HG03135 (cell line): ENCODE data around the gene RANBP9.

ENCODE experiments used
- ATAC-seq: cut with Tn5 transposase; IDR thresholded peaks from one replicate; pipeline ENCODE4 v1.9.1; 2021; ENCODE audit warnings: mild to moderate bottlenecking, moderate library complexity; ENCODE audit not compliant: unreplicated experiment

Gene RANBP9

DNA sequence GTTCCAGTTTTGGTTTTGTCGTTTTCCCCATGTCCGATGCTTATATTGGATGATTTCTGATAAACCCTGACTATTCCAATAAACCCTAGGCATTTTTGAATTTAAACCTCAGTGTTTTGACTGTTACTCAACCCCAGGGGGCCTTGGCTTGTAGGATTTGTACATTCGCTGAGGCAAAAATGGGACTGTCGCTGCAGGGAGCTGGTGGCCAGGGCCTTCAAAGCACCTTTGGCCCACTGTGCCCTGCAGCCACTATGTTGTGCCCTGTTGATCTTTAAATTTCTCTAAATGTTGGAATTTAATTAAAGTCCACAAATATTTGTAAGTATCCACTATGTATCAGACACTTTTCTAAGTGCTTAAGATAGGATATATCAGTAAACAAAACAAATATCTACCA is 106.0 kb downstream of the RANBP9 start:
- no peak for ATAC-seq

DNA sequence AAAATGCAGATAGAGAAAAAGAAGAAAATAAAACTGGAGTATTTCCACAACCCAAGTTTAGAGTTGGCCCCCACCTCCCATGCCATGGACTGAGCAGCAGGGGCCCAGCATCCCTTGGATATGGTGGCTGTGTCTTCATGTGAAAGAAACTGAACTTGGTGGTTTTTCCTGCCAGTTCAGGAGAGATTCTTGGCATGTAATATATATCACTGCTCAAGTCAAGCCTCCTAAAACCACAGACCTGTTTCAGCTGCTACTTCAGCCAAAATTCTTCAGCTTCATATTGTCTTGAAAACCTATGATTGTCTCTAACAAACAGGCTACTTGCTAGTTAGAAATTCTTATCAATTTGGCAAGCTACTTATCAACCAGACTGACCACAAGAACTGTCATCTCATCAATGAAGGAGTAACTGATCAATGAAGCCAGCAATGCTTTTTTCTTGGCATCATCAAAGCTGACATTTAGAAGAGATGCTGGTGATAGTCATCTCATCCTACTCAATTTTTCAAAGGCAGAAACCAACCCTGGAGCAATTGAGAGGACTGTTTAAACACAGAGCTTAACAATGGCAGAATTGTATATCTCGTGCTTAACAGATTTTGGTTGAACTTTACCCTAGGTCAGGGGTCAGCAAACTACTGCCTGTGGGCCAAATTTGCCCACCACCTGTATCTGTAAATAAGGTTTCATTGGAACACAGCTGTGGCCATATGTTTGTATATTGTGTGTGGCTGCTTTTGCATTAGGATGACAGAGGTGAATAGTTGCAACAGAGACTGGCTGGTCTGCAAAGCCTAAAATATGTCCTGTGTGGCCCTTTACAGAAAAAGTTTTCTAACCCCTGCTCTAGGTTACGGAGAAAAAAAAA is 106.9 kb downstream of the RANBP9 start:
- no peak for ATAC-seq

DNA sequence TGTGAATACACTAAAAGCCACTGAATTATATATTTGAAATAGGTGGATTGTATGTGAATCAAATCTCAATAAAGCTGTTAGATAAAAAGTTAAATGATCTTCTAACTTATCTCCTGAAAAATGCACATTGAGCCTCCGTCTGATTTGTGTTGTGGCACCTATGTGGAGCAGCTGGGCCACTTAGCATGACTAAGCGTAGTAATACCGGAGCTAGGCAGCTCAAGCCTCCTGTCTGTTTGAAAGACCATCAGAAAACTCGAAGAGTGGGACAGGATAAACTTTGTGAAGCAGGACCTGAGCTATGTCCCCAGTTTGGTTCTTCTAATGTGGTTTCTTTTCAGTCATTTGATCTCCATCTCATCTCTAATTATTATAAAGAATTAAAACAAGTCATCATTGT is 107.5 kb downstream of the RANBP9 start:
- no peak for ATAC-seq

DNA sequence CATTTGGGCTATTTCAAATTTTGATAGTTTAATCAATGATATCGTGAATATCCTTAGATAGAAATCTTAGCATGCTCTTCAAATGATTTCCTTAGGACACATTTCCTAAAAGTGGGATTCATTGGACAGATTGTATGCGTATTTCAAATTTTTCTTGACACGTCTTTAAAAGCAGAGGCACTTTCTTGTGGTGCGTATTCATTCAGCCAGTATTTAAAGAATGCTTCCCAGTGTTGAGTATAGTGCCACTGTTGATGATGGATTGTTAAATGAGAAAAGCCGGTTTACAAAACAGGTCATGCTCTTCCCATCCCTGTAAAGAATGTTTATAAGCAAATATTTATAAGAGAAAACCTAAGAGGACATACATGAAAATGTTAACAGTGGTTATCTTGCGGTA is 111.6 kb downstream of the RANBP9 start:
- no peak for ATAC-seq

DNA sequence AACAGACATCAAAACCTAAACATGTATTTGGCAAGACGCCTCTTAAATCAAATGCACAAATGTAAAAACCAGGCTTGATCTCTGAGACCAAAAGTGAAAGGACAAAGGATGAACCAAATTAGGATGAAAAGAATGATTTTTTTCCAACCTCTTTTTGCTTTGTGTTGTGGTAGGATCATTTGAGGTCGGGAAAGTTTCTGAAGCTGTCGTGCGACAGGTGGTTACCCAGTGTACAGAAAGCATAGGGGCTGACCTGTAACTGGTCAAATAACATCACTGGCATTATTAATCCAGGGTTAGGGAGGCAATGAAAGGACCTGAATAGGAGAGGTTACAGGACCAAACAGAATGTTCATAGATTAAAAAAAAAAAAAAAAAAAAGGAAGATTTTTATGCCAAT is 114.6 kb downstream of the RANBP9 start:
- no peak for ATAC-seq

DNA sequence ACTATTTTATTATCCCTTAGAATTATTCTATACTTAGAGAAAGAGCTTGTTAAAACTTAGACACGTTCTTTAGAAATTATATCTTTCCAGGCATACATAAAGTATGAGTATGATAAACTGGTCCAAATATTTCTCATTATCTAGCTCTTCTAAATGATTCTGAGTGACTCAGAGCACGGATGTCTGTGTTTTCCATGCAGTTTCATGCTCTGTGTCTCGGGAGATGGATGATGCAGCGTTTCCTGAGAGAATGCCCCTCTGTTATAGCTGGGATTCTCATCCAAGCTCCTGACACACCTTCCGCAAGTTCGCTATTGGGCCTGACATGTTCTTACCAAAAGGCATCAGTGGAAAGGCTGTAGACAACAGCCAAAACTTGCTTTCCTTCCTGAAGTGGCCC is 117.9 kb downstream of the RANBP9 start:
- no peak for ATAC-seq

DNA sequence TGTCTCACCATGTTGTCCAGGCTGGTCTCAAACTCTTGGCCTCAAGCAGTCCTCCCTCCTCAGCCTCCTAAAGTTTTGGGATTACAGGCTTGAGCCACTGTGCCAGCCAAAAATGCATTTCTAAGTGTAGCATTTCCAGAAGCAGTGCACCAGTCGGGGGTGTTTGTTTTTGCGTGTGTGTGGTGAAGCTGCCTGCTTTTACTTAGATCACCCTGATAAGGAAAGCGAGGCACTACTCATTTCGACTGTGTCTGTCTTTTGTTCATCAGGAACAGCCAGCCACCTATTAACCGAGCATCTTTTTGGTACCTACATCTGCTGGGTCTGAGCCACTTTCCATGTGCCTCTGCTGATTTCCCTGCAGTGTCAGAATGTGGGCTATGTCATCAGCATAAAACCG is 118.5 kb downstream of the RANBP9 start:
- ATAC-seq = no peak

DNA sequence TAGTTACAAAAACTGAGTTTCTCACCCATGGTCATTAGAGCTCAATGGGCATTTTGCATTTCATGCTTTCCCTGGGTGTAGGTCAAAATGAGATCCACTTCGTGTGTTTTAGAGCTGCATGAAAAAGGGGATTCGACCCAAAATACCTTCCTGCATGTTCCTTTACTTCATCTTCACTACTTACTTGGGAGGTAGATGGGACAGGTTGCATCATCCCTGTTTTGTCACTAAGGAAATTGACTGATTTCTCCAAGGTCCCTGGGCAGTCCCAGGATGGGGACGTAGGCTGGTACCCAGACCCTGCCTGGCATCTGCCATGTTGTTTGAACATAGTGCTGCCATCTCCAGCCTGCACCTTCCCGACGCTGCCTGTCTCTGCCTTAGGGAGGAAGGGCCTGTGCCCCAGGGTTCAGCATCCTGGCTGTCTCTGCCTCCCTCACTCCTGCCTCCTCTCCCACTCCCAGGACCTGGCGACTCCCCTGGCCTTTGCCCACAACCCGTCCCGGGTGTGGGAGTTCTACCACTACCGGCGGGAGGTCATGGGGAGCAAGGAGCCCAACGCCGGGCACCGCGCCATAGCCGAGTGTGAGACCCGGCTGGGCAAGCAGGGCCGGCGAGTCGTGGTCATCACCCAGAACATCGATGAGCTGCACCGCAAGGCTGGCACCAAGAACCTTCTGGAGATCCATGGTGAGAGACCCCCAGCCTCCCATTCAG is 120.3 kb downstream of the RANBP9 start:
- no peak for ATAC-seq

DNA sequence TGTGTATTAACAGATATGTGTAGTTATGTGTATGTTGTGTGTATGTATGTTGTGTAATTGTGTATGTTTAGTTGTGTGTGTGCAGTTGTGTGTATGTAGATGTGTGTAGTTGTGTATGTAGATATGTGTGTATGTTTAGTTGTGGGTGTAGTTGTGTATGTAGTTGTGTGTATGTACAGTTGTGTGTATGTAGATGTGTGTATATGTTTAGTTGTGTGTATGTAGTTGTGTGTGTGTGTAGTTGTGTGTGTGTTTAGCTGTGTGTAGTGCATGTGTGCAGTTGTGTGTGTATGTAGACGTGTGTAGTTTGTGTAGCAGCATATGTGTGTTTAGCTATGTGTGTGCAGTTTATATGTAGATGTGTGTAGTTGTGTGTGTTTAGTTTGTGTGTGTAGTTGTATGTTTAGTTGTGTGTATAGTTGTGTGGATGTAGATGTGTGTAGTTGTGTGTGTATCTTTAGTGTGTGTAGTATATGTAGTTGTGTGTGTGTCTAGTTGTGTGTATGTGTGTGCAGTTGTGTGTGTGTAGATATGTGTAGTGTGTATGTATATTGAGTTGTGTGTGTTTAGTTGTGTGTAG is 121.0 kb downstream of the RANBP9 start:
- no peak for ATAC-seq

DNA sequence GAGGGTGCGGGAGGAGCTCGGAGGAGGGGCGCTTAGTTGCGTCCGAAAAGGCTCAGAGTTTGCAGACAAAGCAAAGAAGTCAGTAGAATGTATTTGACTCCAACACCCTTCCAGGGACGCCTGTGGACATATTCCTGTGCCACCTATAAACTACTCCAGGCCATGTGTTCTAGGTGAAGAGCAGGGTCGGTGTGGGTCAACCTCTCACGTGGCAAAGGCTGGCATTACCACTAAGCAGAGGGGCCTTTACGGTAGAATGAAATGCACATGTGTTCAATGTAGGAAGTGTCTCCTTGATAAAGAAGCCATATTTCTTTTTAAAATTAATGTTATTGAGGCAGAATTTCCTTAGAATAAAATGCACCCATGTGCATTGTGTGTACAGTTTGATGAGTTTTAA is 121.8 kb downstream of the RANBP9 start:
- ATAC-seq = no peak

DNA sequence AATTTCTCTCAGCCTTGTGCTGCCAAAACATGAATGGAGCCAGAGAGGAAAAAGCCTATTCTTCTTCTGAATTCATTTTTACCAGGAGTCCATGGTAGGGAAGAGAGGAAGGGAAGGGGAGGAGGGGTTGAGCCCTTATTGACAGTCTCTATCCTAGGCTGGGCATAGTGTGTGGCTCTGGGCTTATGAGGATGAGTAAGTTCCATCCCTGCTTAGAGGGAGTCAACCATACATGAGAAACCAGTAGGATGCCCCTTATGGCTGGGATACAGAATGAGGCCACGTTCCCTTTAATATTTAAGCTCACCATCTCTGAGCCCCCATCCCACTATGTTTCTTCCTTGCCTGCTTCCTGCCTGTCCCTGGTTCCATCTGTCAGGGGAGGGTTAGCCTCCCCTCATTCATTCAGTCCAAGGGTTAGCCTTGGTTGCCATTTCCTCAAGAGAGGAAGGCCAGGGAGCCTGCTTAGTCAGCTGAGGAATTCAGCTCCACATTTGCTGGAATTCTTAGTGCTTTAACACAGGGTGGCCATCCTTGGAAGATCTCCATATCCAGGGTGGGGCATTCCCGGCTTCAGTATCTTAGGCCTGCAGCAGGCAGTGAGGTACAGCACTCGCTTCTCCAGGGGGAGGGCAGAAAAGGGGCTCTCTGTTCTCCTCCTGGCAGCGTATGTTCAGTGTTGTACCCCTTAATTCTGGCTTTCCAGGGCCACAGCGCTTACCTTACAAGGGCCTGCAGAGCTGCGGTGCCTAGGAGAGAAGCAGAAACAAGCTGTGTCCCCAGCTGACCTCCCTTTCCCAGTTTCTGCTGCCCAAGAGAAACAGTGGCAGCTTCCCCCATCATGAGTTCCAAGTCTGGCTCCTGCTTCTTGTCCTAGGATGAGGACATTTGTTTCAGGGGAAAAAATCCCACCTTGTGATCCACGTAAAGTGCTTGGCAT is 124.8 kb downstream of the RANBP9 start:
- ATAC-seq = no peak

DNA sequence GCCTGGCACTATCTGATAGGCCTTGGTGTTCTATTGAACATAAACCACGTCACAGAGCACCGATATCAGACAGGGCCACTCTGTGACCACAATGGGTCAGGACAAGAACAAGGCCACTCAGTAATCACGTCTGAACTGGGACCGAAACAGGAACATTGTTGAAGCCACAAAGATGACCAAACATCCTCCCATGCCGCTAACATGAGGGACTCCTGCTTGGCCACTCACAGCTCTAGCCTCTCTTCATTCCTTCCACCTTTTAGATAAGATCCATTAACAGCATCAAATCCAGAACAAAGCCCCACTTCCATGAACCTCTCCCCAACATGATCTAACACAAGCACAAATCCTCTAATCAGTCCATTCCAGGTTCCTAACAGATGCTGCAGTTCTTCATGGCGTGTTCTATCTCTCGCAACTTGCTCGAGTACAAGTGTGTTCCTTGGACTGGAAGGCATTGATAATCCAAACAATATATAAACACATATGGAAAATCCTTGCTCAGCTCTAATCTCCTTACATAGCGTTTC is 129.9 kb downstream of the RANBP9 start:
- no peak for ATAC-seq

DNA sequence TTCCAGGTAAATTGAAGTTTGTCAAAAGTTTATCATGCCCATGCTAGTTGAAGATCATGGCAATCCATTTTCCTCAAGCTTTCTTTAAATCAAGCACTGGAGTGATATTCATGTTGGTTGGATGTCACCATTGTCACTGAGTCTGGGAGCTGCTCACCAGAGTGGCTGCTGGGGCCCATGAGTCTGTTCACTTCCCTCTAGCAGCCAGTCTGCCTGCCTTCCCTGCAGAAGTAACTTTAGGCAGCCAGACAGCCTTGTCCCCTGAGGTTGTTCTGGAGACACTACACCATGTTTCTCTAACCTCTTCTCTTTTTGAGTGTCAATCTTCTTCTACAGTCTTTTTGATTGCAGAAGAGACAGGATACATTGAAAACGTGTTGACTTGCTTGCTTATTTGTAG is 131.7 kb downstream of the RANBP9 start:
- ATAC-seq = no peak

DNA sequence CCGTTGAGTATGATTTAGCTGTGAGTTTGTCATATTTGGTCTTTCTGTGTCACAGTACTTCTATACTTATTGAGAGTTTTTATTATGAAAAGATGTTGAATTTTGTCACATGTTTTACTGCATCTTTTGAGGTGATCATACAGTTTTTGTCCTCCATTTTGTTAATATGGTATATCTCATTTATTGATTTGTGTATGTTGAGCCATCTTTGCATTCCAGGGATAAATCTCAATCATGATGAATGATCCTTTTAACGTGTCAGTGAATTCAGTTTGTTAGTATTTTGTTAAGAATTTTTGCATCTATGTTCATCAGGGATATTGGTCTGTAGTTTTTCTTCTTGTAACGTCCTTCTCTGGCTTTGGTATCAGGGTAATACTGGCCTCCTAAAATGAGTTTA is 133.7 kb downstream of the RANBP9 start:
- ATAC-seq = no peak

DNA sequence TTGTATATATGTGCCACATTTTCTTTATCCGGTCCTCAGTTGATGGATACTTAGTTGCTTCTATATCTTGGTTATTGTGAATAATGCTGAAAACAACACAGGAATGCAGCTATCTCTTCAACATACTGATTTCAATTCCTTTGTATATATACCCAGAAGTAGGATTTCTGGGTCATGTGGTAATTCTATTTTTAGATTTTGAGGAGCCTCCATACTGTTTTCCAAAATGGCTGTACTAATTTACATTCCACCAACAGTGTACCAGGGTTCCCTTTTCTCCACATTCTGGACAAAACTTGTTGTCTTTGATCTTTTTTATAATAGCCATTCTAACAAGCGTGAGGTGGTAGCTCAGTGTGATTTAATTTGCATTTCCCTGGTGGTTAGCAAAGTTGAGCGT is 135.6 kb downstream of the RANBP9 start:
- no peak for ATAC-seq

DNA sequence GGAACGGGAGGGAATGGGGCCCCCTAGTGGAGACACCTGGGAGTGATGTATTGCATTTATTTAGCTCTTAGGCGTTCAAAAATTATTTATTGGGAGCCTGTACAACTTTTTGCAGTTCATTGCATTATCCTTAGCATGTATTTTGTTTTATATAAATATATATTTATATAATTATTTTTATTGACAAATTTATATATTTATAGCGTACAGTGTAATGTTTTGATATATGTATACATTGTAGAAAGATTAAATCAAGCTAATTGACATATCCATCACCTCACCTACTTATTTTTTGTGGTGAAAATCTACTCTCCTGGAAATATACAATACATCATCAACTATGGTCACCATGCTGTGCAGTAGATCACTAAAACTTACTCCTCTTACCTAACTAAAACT is 136.3 kb downstream of the RANBP9 start:
- ATAC-seq = no peak

DNA sequence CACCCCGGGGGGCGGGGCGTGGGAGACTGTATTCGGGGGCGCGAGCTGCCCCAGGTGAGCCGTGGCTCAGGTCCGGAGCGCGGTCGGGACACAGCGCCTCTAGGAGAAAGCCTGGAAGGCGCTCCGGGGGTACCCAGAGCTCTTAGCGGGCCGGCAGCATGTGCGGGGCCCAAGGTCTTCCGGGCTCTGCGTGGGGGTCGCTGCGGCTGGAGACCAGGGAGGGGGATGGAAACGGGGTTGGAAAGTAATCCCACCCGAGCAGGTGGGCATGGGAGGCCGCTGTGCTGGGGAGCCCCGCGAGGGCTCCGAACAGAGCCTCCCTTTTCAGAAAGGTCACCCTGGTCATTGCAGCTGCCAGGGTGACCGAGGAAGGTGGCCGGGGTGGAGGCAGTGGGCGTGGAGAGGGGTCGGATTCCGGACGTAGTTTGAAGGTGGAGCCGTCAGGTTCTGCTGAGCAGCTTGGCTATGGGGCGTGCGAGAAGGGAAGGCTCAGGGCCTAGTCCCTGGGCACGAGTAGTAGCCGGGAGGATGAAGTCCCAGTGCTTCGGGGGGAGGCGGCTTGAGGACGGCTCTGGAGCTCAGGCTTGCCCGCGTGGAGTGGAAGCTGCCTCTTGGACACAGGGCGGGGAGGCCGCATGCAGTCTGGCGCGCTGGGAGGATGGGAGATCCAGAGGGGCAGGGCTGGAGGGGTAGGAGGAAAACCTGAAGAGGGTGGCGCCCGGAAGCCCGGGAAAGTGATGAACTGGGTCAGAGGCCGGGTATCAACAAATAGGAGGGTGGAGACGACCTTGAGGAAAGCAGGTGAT is 136.9 kb downstream of the RANBP9 start, which contains the start of gene SIRT5:
Gene SIRT5 (plus strand): TSS at position 31 of the 806 bp plus-strand sequence. CDS start 9,510 bp downstream, outside the sequence.
- ATAC-seq = peak; percentile 71

DNA sequence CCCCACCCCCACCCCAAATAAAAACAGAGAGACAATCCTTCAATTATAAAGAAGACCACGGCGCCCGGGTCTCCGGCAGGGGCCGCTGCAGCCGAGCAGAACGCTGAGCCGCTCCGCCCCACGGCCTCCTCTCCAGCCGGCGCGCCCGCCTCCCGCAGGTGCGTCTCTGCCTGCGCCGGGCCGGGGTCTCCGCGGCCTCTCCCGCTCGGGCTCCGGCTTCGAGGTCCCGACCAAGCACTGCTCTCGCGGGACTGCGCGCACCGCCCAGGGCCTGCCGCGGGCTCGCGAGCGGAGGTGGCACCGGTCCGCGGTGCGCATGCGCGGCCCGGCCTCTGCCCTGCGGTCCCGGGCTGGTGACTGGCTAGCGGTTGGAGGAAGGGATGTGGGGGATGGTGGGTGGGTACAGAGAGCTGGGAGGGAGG is 137.5 kb downstream of the RANBP9 start:
- peak; percentile 72 for ATAC-seq

DNA sequence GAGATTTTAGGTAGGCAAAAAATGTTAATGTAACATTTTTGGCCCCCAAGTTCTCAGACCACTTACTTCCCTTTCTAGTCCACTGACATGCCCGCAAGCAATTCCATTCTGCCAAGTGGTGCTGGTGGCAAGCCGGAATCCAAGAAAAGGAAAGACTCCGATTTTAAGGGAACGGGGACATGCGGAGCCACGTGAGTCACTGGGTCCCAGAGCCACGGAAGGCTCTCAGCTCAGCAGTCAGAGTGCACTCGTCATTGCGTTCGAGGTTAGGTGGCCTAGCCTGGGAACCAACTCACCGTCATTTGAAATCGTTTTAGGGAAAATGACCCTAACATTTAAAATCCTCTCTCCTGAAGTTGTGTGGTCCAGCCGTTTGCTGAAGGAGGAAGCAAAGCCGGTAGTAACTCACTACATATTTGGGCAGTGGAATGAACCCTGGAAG is 137.9 kb downstream of the RANBP9 start:
- no peak for ATAC-seq
